Hair follicular keratinocyte (primary cell): ENCODE results near the gene RBM25. TPM values are rescaled to one million over a fixed set of nuclear protein-coding genes. Genes with fewer than 3 reads are reported as not detected.

Source experiments
- total RNA-seq: library from RNA; depleted of rRNA; stranded (reverse); fragments of >200 nt; gene quantifications from 2 replicates; pipeline ENCODE4 v1.2.3, GENCODE V29; 2015

RBM25 gene
- total RNA-seq = 14.7 and 19.4 TPM in 2 replicates

GRCh38 chr14:73058224-73058921 is at the start of gene RBM25:
Gene RBM25, plus strand, starts transcription at chr14:73058534. Its CDS starts 13,108 bp downstream, at chr14:73071642.

GRCh38 chr14:73026845-73027542 is 31.3 kb upstream of the RBM25 start, which contains the start of gene ZFYVE1:
Gene ZFYVE1, minus strand, starts transcription at chr14:73027106. Its CDS starts 2,598 bp downstream, at chr14:73024508.

GRCh38 chr14:73136387-73137225 is 78.3 kb downstream of the RBM25 start, which contains the start of gene PSEN1:
Gene PSEN1, plus strand, starts transcription at chr14:73136507. Its CDS starts 11,513 bp downstream, at chr14:73148020.

Other genes with a start within 250 kb of the RBM25 start
- gene DPF3, start 164.4 kb upstream of the RBM25 start, total RNA-seq = 0.16 TPM in 1 of 2 replicates, not detected in the other
- 16.7 and 20.6 TPM in 2 replicates for gene DCAF4, start 132.1 kb upstream of the RBM25 start, total RNA-seq
- gene ZFYVE1, start 31.4 kb upstream of the RBM25 start, total RNA-seq = 9.2 and 9.4 TPM in 2 replicates
- gene PSEN1, start 78.0 kb downstream of the RBM25 start, total RNA-seq = 27.9 and 33.1 TPM in 2 replicates
- 0.86 and 0.99 TPM in 2 replicates for gene PAPLN, start 179.0 kb downstream of the RBM25 start, total RNA-seq